ENCODE results near the gene LZTR1. TPM values are rescaled to one million over a fixed set of nuclear protein-coding genes. Genes with fewer than 3 reads are reported as not detected.

Gene LZTR1
- polyA plus RNA-seq, 3 donors from 2014 or later = 8.1 to 18.4 (median 11.1) TPM

DNA sequence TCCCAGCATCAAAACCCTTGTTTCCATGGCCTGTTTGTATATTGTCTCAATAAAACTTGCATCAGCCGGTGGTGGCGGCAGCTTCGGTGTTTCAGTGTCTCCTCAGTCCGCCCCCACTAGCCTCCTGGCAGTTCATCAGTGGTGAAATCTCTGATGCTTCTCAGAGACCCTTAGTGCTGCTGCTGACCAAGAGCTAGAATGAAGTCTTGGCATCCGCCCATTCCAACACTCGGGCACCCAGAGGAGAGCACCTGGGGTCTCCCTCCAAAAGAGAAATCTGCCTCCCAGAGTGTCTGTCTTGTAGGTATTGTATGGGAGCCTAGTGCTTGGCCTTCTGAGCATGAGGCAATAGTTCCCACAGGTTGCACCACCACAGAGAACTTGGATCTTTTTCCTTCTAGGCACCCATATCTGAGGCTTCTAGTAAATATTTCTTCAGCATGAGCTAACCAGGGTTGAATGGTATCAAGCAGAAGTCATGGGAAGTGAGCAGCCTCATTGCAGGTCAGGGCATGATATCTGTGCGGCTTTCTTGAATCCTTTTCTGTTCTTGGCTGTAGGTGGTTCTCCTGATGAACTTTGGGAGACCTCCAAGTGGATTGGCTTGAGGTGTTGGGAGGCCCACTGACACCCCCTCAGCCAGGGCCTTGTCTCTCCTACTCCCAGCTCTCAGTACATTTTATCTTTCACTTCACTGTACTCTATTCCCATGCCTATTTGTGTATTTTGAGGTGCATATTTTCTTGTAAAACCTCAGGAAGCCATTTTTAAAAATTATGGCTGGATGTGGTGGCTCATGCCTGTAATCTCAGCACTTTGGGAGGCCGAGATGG, 28.2 kb upstream of the LZTR1 start:
- Mint-ChIP-seq H3K27ac (peak overlapping the region in 3 of 6 donors; percentile 45 to 73 (median 60)), H3K9me3 (no peaks in the 10 kb centered on the region), H3K36me3 (peaks cover 0 to 14% (median 9%) of the 10 kb centered on the region in 3 donors), H3K4me3 (no peak overlapping the region), H3K4me1 (peaks cover 26 to 28% of the 10 kb centered on the region in 2 donors), H3K27me3 (ENCODE audit: low read depth in 3 of 3) (peaks cover 0 to 6% (median 2%) of the 10 kb centered on the region in 3 donors)
- no peak for DNase-seq

DNA sequence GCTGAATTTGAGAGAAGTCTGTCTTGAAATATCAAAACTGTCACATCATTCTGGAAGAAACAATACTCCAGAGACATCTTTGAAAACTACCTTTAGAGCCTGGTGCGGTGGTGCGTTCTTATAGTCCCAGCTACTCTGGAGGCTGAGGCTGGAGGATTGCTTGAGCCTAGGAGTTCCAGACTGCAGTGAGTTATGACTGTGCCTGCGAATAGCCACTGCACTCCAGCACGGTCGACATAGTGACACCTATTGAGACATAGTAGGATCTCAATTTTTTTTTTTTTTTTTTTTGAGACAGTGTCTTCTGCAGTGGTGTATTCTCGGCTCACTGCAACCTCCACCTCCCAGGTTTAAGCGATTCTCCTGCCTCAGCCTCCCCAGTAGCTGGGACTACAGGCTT, 26.5 kb upstream of the LZTR1 start:
- H3K4me1 Mint-ChIP-seq = peaks cover 15 to 16% of the 10 kb centered on the region in 2 donors
- no peak for DNase-seq
- H3K27me3 Mint-ChIP-seq (ENCODE audit: low read depth in 3 of 3) = peaks cover 2 to 6% (median 2%) of the 10 kb centered on the region in 3 donors
- H3K27ac Mint-ChIP-seq = peak overlapping the region in 3 of 6 donors; percentile 29 to 51 (median 40)
- H3K9me3 Mint-ChIP-seq = no peaks in the 10 kb centered on the region
- H3K36me3 Mint-ChIP-seq = peaks cover 0 to 4% (median 0%) of the 10 kb centered on the region in 3 donors
- peak overlapping the region in 1 of 5 donors; percentile 38 for H3K4me3 Mint-ChIP-seq

DNA sequence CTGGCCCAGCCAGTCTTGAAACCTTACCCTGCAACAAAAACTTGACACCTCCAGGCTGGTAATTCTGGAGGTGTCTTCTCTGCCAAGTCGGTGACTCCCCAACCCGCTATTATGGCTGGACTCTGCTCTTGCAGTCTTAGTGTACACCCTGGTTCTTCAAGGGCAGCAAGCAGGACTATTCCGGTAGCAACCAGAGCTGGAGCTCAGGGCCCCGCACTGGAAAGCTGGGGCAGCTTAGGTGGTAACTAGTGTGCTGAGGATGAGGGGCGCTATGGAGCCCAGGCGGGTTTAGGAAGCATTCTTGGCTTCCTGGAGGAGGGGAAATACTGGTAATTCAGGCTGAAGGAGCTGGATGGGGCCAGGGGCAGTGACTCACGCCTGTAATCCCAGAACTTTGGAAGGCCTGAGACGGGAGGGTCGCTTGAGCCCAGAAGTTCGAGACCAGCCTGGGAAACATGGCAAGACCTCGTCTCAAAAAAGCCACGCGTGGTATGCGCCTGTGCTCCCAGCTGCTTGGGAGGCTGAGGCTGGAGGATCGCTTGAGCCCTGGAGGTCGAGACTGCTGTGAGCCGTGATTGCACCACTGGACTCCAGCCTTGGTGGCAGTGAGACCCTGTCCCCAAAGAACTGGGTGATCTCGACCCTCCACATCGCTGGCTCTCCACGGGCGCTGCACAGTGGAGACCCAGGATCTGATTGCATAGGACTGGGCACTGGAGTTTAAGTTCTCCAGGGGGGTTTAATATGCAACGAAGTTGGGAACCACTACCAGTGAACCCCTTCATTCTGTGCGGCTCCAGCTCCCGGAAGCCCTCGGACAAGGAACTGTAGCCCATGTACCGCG, 25.6 kb upstream of the LZTR1 start:
- peaks cover 0 to 4% (median 0%) of the 10 kb centered on the region in 3 donors for H3K36me3 Mint-ChIP-seq
- no peak for DNase-seq
- H3K9me3 Mint-ChIP-seq = no peaks in the 10 kb centered on the region
- peak overlapping the region; percentile 81 to 89 (median 83) for H3K4me3 Mint-ChIP-seq
- peak overlapping the region in 4 of 6 donors; percentile 35 to 76 (median 64) for H3K27ac Mint-ChIP-seq
- H3K4me1 Mint-ChIP-seq = peaks cover 15% of the 10 kb centered on the region in 2 donors
- peaks cover 2 to 6% (median 2%) of the 10 kb centered on the region in 3 donors for H3K27me3 Mint-ChIP-seq (ENCODE audit: low read depth in 3 of 3)

DNA sequence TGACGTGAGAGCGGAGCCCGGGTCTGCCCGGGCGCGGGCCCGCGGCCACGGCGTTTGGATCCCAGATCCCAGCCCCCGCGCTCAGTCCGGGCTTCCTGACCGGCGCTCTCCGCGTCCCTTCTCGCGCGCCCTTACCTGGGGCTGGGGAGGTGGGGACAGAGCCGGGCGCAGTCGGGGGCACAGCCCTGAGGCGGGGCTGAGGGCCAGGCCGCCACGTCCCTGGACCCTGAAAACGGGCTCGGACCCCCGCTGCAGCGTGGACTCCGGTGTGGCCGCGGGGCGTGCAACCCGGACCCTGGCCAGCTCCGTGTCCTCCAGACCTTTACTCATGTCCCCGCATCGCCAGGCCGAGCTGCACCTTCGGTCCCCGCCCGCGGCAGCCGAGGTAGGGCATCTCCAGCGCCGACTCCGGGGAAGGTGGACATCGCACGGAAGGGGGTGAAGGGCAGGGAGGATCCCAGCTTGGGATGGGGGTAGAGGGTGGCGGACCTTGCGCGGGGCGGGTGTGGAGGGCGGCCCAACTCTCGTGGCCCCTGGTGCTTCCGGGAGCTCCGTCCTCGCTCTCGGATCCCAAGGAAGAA, 24.9 kb upstream of the LZTR1 start:
- Mint-ChIP-seq H3K27me3 (ENCODE audit: low read depth in 3 of 3) (peaks cover 1 to 6% (median 5%) of the 10 kb centered on the region in 3 donors), H3K36me3 (peaks cover 0 to 4% (median 0%) of the 10 kb centered on the region in 3 donors), H3K4me3 (peak overlapping the region; percentile 82 to 89 (median 83)), H3K4me1 (peaks cover 15 to 17% of the 10 kb centered on the region in 2 donors), H3K9me3 (no peaks in the 10 kb centered on the region), H3K27ac (peak overlapping the region in 2 of 6 donors; percentile 37 to 76)
- DNase-seq = peak in 1 of 3 donors; percentile 11

DNA sequence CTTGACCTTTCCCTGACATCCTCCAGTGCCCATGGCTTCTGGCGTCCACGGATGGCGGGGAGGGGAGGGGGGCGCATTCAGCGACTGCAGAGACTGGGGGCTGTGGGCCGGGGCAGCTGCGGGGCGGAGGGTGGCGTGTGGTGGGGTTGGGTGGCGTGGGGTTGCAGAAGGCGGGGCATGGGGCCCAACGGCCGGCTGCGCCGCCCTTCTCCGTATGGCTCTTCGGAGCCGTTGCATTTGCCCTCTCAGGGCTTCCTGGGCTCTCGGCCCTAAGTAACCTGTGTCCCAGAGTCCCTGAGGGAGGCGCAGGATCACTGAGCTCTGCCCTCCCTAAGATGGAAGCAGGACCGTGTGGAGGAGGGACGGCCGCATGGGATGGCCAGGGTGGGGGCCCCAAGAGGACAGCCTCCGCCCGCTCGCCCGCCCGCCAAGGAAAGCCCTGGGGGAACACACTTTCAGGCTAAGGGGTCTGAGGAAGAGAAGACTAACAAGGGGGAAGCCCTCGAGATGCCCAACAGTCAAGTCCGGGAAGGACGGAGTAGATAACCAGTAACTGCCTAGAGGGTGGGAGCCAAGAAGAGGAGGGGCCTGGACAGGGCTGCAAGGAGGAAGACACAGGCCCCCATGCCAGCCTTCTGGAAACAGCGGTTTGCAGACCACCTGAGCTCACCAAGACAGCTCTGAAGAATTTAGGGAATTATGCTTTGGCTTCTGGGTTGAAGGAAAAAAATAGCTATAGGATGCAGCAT, 24.2 kb upstream of the LZTR1 start:
- DNase-seq = peak in 2 of 3 donors; percentile 27
- Mint-ChIP-seq H3K27me3 (ENCODE audit: low read depth in 3 of 3) (peaks cover 1 to 5% (median 2%) of the 10 kb centered on the region in 3 donors), H3K27ac (peak overlapping the region; percentile 24 to 76 (median 53)), H3K4me3 (peak overlapping the region; percentile 81 to 89 (median 83)), H3K9me3 (no peaks in the 10 kb centered on the region), H3K36me3 (peaks cover 0 to 4% (median 0%) of the 10 kb centered on the region in 3 donors), H3K4me1 (peaks cover 14 to 15% of the 10 kb centered on the region in 2 donors)

DNA sequence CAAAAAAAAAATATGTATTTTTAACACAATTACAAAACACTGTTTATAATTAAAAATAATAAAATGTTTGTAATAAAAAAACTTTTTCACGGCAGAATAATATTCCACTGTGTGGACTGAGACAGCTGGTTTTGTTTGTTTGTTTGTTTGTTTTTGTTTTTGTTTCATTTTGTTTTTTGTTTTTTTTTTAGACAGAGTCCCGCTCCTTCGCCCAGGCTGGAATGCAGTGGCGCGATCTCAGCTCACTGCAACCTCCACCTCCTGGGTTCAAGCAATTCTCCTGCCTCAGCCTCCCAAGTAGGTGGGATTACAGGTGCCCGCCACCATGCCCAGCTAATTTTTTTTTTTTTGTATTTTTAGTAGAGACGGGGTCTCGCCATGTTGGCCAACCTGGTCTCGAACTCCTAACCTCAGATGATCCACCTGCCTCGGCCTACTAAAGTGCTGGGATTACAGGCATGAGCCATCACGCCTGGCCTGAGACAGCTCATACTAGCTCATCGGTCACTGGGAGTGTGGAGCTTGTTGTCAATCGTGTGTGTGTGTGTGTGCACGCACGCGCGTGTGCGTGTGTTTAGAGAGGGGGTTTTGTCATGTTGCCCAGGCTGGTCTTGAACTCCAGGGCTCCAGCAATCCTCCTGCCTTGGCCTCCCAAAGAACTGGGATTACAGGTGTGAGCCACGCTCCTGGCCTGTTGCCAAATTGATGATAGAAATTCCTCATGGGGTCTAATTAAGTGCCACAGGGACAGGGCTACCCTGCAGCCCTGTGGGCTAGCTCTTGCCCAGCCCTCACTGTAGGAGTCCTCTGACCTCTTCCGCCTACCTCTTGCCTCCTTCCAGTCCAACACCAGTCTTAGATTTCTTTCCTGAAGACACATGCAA, 22.3 kb upstream of the LZTR1 start:
- Mint-ChIP-seq H3K27ac (peak overlapping the region in 1 of 6 donors; percentile 27), H3K27me3 (ENCODE audit: low read depth in 3 of 3) (peaks cover 3 to 13% (median 7%) of the 10 kb centered on the region in 3 donors), H3K36me3 (no peaks in the 10 kb centered on the region)

DNA sequence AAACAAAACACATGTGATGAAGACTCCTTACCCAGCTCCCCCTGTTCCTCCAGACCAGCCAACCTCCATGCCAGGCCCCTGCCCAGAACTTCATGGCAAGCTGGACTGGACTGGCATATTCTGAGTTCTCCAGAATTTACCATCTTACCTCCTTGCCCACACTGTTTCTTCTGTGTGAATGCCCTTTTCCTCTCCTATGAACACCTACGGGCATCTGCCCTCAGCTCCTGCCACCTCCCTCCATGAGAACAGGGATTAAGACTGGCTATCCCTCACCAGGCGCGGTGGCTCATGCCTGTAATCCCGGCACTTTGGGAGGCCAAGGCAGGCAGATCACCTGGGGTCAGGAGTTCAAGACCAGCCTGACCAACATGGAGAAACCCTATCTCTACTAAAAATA, 21.5 kb upstream of the LZTR1 start:
- Mint-ChIP-seq H3K4me3 (peak overlapping the region in 1 of 5 donors; percentile 42), H3K27ac (peak overlapping the region in 2 of 6 donors; percentile 27 to 35), H3K27me3 (ENCODE audit: low read depth in 3 of 3) (peaks cover 3 to 14% (median 7%) of the 10 kb centered on the region in 3 donors), H3K9me3 (no peaks in the 10 kb centered on the region), H3K36me3 (no peaks in the 10 kb centered on the region), H3K4me1 (peaks cover 19 to 21% of the 10 kb centered on the region in 2 donors)
- no peak for DNase-seq

More for the DNA sequence above, 22.3 kb upstream of the LZTR1 start:
- DNase-seq = no peak
- Mint-ChIP-seq H3K9me3 (no peaks in the 10 kb centered on the region), H3K4me1 (peaks cover 19 to 21% of the 10 kb centered on the region in 2 donors), H3K4me3 (peak overlapping the region in 3 of 5 donors; percentile 26 to 38 (median 31))

DNA sequence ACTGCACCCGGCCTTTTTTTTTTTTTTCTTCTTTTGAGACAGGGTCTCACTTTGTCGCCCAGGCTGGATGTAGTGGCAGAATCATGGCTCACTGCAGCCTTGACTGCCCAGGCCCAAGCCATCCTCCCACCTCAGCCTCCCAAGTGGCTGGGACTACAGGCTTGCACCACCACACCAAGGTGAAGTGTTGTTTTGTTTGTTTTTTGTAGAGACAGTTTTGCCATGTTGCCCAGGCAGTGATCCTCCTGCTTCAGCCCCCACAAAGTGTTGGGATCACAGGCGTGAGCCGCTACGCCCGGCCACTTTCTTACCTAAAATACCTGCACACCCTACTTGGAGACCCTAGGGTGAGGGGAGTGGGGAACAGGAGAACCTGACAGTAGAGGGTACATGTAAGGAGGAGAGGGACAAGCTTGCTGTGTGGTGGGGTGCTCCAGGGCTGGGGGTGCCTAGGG, 19.6 kb upstream of the LZTR1 start:
- no peaks in the 10 kb centered on the region for H3K9me3 Mint-ChIP-seq
- no peak overlapping the region for H3K4me3 Mint-ChIP-seq
- no peak overlapping the region for H3K27ac Mint-ChIP-seq
- H3K4me1 Mint-ChIP-seq = peaks cover 15 to 16% of the 10 kb centered on the region in 2 donors
- no peaks in the 10 kb centered on the region for H3K36me3 Mint-ChIP-seq
- peaks cover 5 to 17% (median 7%) of the 10 kb centered on the region in 3 donors for H3K27me3 Mint-ChIP-seq (ENCODE audit: low read depth in 3 of 3)
- DNase-seq = no peak

DNA sequence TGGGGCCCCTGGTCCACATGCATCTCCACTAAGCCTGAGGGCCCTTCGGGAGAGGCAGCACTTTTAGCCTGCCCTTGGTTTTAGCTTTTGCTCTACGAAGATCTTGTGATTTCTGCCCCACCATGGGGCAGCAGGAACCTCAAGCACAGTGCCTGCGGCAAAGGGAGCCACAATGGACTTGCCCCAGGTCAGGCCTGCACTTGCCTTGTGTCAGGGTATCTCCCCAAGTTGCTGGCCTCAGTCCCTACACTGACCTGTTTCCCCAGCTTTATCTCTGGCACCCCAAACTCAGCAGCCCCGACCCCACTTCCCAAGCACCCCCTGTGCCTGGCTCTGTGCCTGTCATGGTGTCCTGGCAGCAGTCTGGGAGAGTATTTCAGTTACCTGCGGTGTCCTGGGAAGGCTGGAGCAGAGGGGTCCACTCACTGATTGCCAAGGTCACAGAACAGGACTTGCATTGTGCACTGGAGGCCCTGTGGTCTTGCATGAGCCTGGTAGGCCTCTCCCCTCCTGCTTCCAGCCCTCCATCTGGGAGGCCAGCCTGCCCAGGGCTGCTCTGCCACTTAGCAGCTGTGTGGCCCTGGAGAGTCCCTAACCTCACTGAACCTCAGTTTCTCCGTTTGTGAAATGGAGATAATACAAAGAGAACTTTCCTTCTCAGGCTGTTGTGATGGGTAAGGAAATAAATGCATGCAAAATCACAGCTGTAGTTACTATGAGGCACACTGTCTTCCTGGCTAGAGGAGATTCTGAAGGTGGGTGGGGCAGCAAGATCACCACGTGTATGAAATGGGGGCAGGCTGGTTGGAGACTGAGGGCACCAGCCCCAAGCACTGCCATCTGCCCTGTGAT, 18.7 kb upstream of the LZTR1 start:
- DNase-seq = no peak
- H3K27ac Mint-ChIP-seq = peak overlapping the region in 1 of 6 donors; percentile 31
- H3K4me3 Mint-ChIP-seq = peak overlapping the region in 4 of 5 donors; percentile 4 to 30 (median 15)

DNA sequence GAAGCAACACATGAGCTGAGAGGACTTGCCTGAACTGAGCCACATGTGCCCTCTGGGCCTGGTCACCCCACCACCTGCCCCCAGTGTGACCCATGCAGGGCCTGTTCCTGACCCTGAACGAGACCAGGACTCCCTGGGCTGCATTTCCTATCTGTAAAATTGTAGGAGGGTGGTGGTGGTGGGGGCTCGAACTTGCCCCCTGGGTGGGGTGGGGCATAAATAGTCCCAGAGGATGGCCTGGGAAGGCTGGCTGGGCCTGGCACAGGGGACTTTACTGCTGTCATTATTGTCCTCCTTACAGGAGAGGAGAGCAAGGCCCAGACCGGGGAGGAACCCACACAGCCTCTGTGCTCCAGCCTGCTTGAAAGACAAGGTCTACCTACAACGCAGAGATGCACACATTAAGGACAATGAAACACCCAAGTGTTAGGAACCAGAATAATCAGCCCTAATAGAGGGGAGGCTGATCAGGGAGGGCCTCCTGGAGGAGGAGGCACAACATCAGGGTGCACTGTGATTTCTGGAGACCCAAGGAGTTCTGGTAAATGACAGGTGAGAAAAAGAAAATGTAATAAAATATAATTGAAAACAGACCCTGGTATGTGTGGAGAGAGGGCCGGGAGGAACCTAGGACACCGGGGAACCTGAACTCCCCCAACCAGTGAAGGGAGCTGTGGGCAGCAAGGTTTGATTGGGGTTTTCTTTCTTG, 17.9 kb upstream of the LZTR1 start:
- H3K36me3 Mint-ChIP-seq = no peaks in the 10 kb centered on the region
- peak overlapping the region; percentile 67 to 80 (median 77) for H3K4me3 Mint-ChIP-seq
- peak overlapping the region in 1 of 6 donors; percentile 45 for H3K27ac Mint-ChIP-seq
- no peaks in the 10 kb centered on the region for H3K9me3 Mint-ChIP-seq
- H3K27me3 Mint-ChIP-seq (ENCODE audit: low read depth in 3 of 3) = peaks cover 5 to 17% (median 9%) of the 10 kb centered on the region in 3 donors
- peaks cover 6 to 7% of the 10 kb centered on the region in 2 donors for H3K4me1 Mint-ChIP-seq
- no peak for DNase-seq

More for the DNA sequence above, 18.7 kb upstream of the LZTR1 start:
- H3K27me3 Mint-ChIP-seq (ENCODE audit: low read depth in 3 of 3) = peaks cover 5 to 17% (median 7%) of the 10 kb centered on the region in 3 donors
- H3K4me1 Mint-ChIP-seq = peaks cover 7 to 8% of the 10 kb centered on the region in 2 donors
- H3K36me3 Mint-ChIP-seq = no peaks in the 10 kb centered on the region
- H3K9me3 Mint-ChIP-seq = no peaks in the 10 kb centered on the region

DNA sequence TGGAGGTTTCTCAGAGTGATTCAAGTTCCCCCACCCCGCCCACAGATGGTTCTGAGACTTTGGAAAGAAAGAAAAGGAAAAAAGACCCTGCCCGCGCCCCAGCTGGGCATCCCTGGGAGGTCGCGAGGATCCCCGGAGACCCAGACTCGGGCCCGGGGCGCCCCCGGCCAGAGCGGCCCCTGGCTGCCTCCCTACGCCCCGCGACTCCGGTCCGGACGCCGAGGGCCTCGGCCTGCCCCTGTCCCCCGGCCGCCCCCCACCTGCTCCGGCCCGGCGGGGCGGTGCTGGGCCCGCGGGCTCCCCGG, 17.3 kb upstream of the LZTR1 start:
- peak overlapping the region in 1 of 6 donors; percentile 45 for H3K27ac Mint-ChIP-seq
- no peaks in the 10 kb centered on the region for H3K36me3 Mint-ChIP-seq
- no peak for DNase-seq

More for the DNA sequence above, 17.3 kb upstream of the LZTR1 start:
- Mint-ChIP-seq H3K4me1 (peaks cover 6 to 7% of the 10 kb centered on the region in 2 donors), H3K27me3 (ENCODE audit: low read depth in 3 of 3) (peaks cover 5 to 17% (median 9%) of the 10 kb centered on the region in 3 donors), H3K9me3 (no peaks in the 10 kb centered on the region), H3K4me3 (peak overlapping the region; percentile 67 to 80 (median 77))

Measured in immature natural killer cell (primary cell).